ENCODE measurements around the gene LNX2. TPM values are rescaled to one million over a fixed set of nuclear protein-coding genes. Genes with fewer than 3 reads are reported as not detected.

LNX2 gene
- total and polyA plus RNA-seq, 5 experiments from 2014 or later, result 2.5 to 10.8 (median 3.1) TPM

- H3K27me3 Mint-ChIP-seq, result no peaks in the 10 kb centered on the region
Measured at GRCh38 chr13:27601208-27601607, 19.1 kb downstream of the LNX2 start.

GRCh38 chr13:27600711-27601110 lies 19.6 kb downstream of the LNX2 start:
- H3K4me3 Mint-ChIP-seq, result no peak overlapping the region
- DNase-seq (no peak), ATAC-seq (no peak)
- peak overlapping the region in 1 of 10 donors; percentile 28 for H3K27ac Mint-ChIP-seq
- H3K36me3 Mint-ChIP-seq, result peaks cover 0 to 5% (median 0%) of the 10 kb centered on the region in 3 donors
- POLR2A ChIA-PET, result interaction anchor here (2.1 kb wide), 1 partner anchor 20 kb away, joined by 10 read pairs; the partner anchor contains the start of gene LNX2
- no peaks in the 10 kb centered on the region for H3K9me3 Mint-ChIP-seq
- H3K4me1 Mint-ChIP-seq, result peaks cover 11 to 31% (median 24%) of the 10 kb centered on the region in 4 donors
- no peaks in the 10 kb centered on the region for H3K27me3 Mint-ChIP-seq

More at GRCh38 chr13:27601208-27601607, 19.1 kb downstream of the LNX2 start:
- no peak for ATAC-seq
- Mint-ChIP-seq H3K9me3 (no peaks in the 10 kb centered on the region), H3K4me1 (peaks cover 13 to 34% (median 25%) of the 10 kb centered on the region in 4 donors), H3K36me3 (peaks cover 0 to 5% (median 0%) of the 10 kb centered on the region in 3 donors), H3K27ac (no peak overlapping the region), H3K4me3 (no peak overlapping the region)
- DNase-seq, result no peak
- POLR2A ChIA-PET, result interaction anchor here (0.6 to 2.1 kb wide), 2 partner anchors 19 to 154 kb away, joined by 4 to 10 read pairs; partner anchors contain the start of gene LNX2

- Mint-ChIP-seq H3K4me1 (peaks cover 11 to 26% (median 24%) of the 10 kb centered on the region in 4 donors), H3K27me3 (no peaks in the 10 kb centered on the region), H3K27ac (peak overlapping the region in 1 of 10 donors; percentile 28), H3K9me3 (no peaks in the 10 kb centered on the region), H3K4me3 (no peak overlapping the region), H3K36me3 (peaks cover 0 to 5% (median 0%) of the 10 kb centered on the region in 3 donors)
- DNase-seq (no peak), ATAC-seq (no peak)
- POLR2A ChIA-PET, result no interaction called here
Measured at GRCh38 chr13:27599845-27600553, 20.3 kb downstream of the LNX2 start.

- Mint-ChIP-seq H3K27me3 (no peaks in the 10 kb centered on the region), H3K27ac (no peak overlapping the region), H3K36me3 (peaks cover 0 to 4% (median 0%) of the 10 kb centered on the region in 3 donors), H3K9me3 (no peaks in the 10 kb centered on the region), H3K4me3 (no peak overlapping the region), H3K4me1 (peaks cover 8 to 24% (median 21%) of the 10 kb centered on the region in 4 donors)
- DNase-seq, result no peak
- no peak for ATAC-seq
- POLR2A ChIA-PET, result no interaction called here
Measured at GRCh38 chr13:27599096-27599495, 21.2 kb downstream of the LNX2 start.

GRCh38 chr13:27595055-27595811 lies 25.1 kb downstream of the LNX2 start:
- no peaks in the 10 kb centered on the region for H3K36me3 Mint-ChIP-seq
- POLR2A ChIA-PET, result no interaction called here
- no peaks in the 10 kb centered on the region for H3K9me3 Mint-ChIP-seq
- H3K4me1 Mint-ChIP-seq, result peaks cover 0 to 10% (median 4%) of the 10 kb centered on the region in 4 donors
- DNase-seq, result peak in 1 of 10 donors; percentile 36
- ATAC-seq, result no peak
- H3K4me3 Mint-ChIP-seq, result no peak overlapping the region
- H3K27me3 Mint-ChIP-seq, result no peaks in the 10 kb centered on the region
- H3K27ac Mint-ChIP-seq, result no peak overlapping the region

- H3K9me3 Mint-ChIP-seq, result peaks cover 0 to 10% (median 1%) of the 10 kb centered on the region in 9 donors
- DNase-seq, result no peak
- no peaks in the 10 kb centered on the region for H3K27me3 Mint-ChIP-seq
- no peak for ATAC-seq
- peaks cover 0 to 5% (median 3%) of the 10 kb centered on the region in 3 donors for H3K36me3 Mint-ChIP-seq
- H3K27ac Mint-ChIP-seq, result no peak overlapping the region
- no peak overlapping the region for H3K4me3 Mint-ChIP-seq
- POLR2A ChIA-PET, result no interaction called here
- H3K4me1 Mint-ChIP-seq, result peaks cover 0 to 3% (median under 1%) of the 10 kb centered on the region in 4 donors
Measured at GRCh38 chr13:27593267-27593666, 27.1 kb downstream of the LNX2 start.

GRCh38 chr13:27592865-27593264 lies 27.5 kb downstream of the LNX2 start:
- H3K9me3 Mint-ChIP-seq, result peaks cover 0 to 13% (median 2%) of the 10 kb centered on the region in 9 donors
- H3K4me3 Mint-ChIP-seq, result no peak overlapping the region
- H3K36me3 Mint-ChIP-seq, result peaks cover 0 to 5% (median 5%) of the 10 kb centered on the region in 3 donors
- no peak for DNase-seq
- H3K27ac Mint-ChIP-seq, result no peak overlapping the region
- H3K4me1 Mint-ChIP-seq, result peaks cover 0 to 6% (median 3%) of the 10 kb centered on the region in 4 donors
- no peaks in the 10 kb centered on the region for H3K27me3 Mint-ChIP-seq
- no peak for ATAC-seq
- POLR2A ChIA-PET, result interaction anchor here (0.6 kb wide), 1 partner anchor 53 kb away, joined by 3 read pairs; no protein-coding TSS in a partner anchor

GRCh38 chr13:27588405-27588804 lies 31.9 kb downstream of the LNX2 start:
- H3K9me3 Mint-ChIP-seq, result peaks cover 0 to 13% (median 2%) of the 10 kb centered on the region in 9 donors
- POLR2A ChIA-PET, result no interaction called here
- peaks cover 14 to 33% (median 24%) of the 10 kb centered on the region in 4 donors for H3K4me1 Mint-ChIP-seq
- ATAC-seq, result no peak
- H3K27ac Mint-ChIP-seq, result peak overlapping the region in 1 of 10 donors; percentile 37
- H3K27me3 Mint-ChIP-seq, result no peaks in the 10 kb centered on the region
- H3K4me3 Mint-ChIP-seq, result no peak overlapping the region
- peaks cover 0 to 5% (median 5%) of the 10 kb centered on the region in 3 donors for H3K36me3 Mint-ChIP-seq
- no peak for DNase-seq

GRCh38 chr13:27587095-27587746 lies 33.1 kb downstream of the LNX2 start:
- Mint-ChIP-seq H3K4me3 (peak overlapping the region in 2 of 10 donors; percentile 12 to 18), H3K9me3 (peaks cover 0 to 13% (median 2%) of the 10 kb centered on the region in 9 donors), H3K36me3 (peaks cover 0 to 5% (median 5%) of the 10 kb centered on the region in 3 donors), H3K27me3 (no peaks in the 10 kb centered on the region), H3K27ac (peak overlapping the region in 4 of 10 donors; percentile 8 to 38 (median 26)), H3K4me1 (peaks cover 14 to 39% (median 30%) of the 10 kb centered on the region in 4 donors)
- POLR2A ChIA-PET, result no interaction called here
- ATAC-seq, result no peak
- no peak for DNase-seq

GRCh38 chr13:27583645-27584044 lies 36.7 kb downstream of the LNX2 start:
- peak overlapping the region in 7 of 10 donors; percentile 10 to 69 (median 41) for H3K27ac Mint-ChIP-seq
- ATAC-seq (peak; percentile 49 to 50), DNase-seq (peak in 3 of 10 donors; percentile 14 to 30 (median 17))
- peaks cover 5 to 19% (median 6%) of the 10 kb centered on the region in 3 donors for H3K36me3 Mint-ChIP-seq
- H3K4me3 Mint-ChIP-seq, result peak overlapping the region in 9 of 10 donors; percentile 16 to 72 (median 56)
- POLR2A ChIA-PET, result no interaction called here
- no peaks in the 10 kb centered on the region for H3K27me3 Mint-ChIP-seq
- H3K9me3 Mint-ChIP-seq, result peaks cover 0 to 9% (median 2%) of the 10 kb centered on the region in 9 donors
- peaks cover 16 to 49% (median 38%) of the 10 kb centered on the region in 4 donors for H3K4me1 Mint-ChIP-seq

- no peak for ATAC-seq
- H3K27ac Mint-ChIP-seq, result peak overlapping the region in 2 of 10 donors; percentile 48 to 51
- no peaks in the 10 kb centered on the region for H3K9me3 Mint-ChIP-seq
- no peak for DNase-seq
- POLR2A ChIA-PET, result no interaction called here
- H3K4me1 Mint-ChIP-seq, result peaks cover 8 to 37% (median 22%) of the 10 kb centered on the region in 4 donors
- H3K27me3 Mint-ChIP-seq, result no peaks in the 10 kb centered on the region
- no peak overlapping the region for H3K4me3 Mint-ChIP-seq
- H3K36me3 Mint-ChIP-seq, result peaks cover 7 to 52% (median 25%) of the 10 kb centered on the region in 3 donors
Measured at GRCh38 chr13:27578121-27579030, 42.0 kb downstream of the LNX2 start.
